Measurements from ENCODE around the gene EPHA7. TPM values are rescaled to one million over a fixed set of nuclear protein-coding genes. Genes with fewer than 3 reads are reported as not detected.

EPHA7 gene
- total and polyA plus RNA-seq, 2 experiments from 2014 or later = 6.9 to 19.2 TPM

DNA sequence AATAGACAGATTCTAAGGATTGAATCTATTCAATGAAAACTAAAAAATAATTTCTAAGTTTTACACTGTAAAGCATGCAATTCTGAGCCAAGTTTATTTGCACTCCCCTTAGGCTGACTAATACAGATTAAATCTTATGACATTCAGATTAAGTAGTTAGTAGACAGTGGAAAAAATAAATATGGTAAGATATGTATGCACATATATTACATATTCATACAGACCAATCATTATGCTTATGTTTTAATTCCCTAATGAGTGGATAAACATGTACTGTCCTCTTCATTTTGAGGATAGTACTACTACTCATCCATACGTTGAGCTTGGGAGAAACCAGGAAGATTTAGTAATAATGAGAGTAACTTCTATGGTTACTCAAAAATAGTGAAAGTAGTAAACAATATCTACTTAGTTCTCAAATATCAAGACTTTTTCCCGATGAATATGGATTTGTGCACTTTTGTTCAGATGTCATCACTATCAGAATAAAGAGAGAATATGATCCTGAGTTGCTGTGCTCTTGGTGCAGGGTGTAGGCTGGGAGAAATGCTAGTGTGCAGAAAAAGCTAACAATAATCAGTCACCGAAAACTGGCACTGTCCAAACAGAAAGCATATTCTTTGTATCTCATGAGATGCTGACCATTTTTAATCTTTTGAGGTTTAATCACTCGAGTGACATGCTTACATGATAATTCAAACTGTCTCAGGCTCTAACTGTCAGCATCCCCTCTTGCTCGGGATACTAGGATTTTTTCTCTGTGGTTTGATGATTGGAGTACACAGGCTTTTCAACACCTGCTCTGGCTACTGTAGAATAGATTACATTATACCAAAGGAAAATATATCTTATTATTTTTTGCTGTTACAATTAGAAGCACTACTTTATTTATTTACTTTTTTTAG, 111.6 kb downstream of the EPHA7 start:
- no peak for DNase-seq (ENCODE audit: low spot score)
- TF ChIP-seq EZH2 (IDR thresholded peaks at IDR 0.05; ENCODE audit: borderline replicate concordance) = no peak
- no peak for TF ChIP-seq EZH2phosphoT487 (IDR thresholded peaks at IDR 0.05; ENCODE audit: low read depth, severe bottlenecking, unreplicated experiment)
- TF ChIP-seq, protein P1, sequence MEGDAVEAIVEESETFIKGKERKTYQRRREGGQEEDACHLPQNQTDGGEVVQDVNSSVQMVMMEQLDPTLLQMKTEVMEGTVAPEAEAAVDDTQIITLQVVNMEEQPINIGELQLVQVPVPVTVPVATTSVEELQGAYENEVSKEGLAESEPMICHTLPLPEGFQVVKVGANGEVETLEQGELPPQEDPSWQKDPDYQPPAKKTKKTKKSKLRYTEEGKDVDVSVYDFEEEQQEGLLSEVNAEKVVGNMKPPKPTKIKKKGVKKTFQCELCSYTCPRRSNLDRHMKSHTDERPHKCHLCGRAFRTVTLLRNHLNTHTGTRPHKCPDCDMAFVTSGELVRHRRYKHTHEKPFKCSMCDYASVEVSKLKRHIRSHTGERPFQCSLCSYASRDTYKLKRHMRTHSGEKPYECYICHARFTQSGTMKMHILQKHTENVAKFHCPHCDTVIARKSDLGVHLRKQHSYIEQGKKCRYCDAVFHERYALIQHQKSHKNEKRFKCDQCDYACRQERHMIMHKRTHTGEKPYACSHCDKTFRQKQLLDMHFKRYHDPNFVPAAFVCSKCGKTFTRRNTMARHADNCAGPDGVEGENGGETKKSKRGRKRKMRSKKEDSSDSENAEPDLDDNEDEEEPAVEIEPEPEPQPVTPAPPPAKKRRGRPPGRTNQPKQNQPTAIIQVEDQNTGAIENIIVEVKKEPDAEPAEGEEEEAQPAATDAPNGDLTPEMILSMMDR (IDR thresholded peaks at IDR 0.05; ENCODE audit: poor library complexity) = no peak
- Histone ChIP-seq H3K4me1 (ENCODE audit: insufficient read depth) (no peaks in the 10 kb centered on the region), H2AFZ (no peak overlapping the region), H3K27ac (no peak overlapping the region), H3K9me2 (replicated peaks; ENCODE audit: insufficient read depth) (no peaks in the 10 kb centered on the region), H3K79me2 (no peaks in the 10 kb centered on the region), H3K27me3 (no peaks in the 10 kb centered on the region), H3K9me3 (ENCODE audit: low read depth) (no peaks in the 10 kb centered on the region), H3K36me3 (replicated peaks; ENCODE audit: insufficient read depth, low read depth) (no peaks in the 10 kb centered on the region), H4K20me1 (ENCODE audit: insufficient read depth, poor library complexity, severe bottlenecking) (no peaks in the 10 kb centered on the region), H3K4me2 (no peak overlapping the region), H3K4me3 (no peak overlapping the region)
- 87% methylated on average over 5 of the region's 5 CpGs for WGBS (ENCODE audit: low lambda C conversion rate, missing lambda C conversion rate)

DNA sequence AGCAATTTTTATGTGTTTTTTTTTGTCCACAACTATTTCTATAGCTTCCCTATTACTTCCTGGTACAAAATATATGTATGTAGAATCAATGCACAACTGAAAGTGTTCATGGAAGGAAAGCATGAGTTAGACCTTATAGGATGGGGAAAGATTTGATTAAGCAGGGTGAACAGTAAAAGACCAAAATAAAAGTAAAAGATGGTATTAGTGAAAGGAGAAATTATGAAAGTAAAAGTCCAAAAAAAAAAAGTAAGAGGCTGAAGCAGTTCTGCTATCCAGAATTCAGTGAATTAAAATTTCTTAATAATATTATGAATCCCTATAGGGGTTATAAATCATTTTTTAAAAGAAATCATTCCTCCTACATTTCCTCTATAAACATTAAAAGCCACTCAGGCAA, 114.3 kb downstream of the EPHA7 start:
- Histone ChIP-seq H3K36me3 (replicated peaks; ENCODE audit: insufficient read depth, low read depth) (no peaks in the 10 kb centered on the region), H2AFZ (no peak overlapping the region), H3K27ac (no peak overlapping the region), H4K20me1 (ENCODE audit: insufficient read depth, poor library complexity, severe bottlenecking) (peaks cover 2% of the 10 kb centered on the region), H3K27me3 (no peaks in the 10 kb centered on the region), H3K9me2 (replicated peaks; ENCODE audit: insufficient read depth) (peaks cover 4% of the 10 kb centered on the region), H3K4me3 (no peak overlapping the region), H3K79me2 (no peaks in the 10 kb centered on the region), H3K4me1 (ENCODE audit: insufficient read depth) (no peaks in the 10 kb centered on the region), H3K4me2 (no peak overlapping the region), H3K9me3 (ENCODE audit: low read depth) (no peaks in the 10 kb centered on the region)
- no peak for TF ChIP-seq EZH2 (IDR thresholded peaks at IDR 0.05; ENCODE audit: borderline replicate concordance)
- no peak for TF ChIP-seq EZH2phosphoT487 (IDR thresholded peaks at IDR 0.05; ENCODE audit: low read depth, severe bottlenecking, unreplicated experiment)
- TF ChIP-seq, protein P1 (IDR thresholded peaks at IDR 0.05; ENCODE audit: poor library complexity) = no peak
- no peak for DNase-seq (ENCODE audit: low spot score)

DNA sequence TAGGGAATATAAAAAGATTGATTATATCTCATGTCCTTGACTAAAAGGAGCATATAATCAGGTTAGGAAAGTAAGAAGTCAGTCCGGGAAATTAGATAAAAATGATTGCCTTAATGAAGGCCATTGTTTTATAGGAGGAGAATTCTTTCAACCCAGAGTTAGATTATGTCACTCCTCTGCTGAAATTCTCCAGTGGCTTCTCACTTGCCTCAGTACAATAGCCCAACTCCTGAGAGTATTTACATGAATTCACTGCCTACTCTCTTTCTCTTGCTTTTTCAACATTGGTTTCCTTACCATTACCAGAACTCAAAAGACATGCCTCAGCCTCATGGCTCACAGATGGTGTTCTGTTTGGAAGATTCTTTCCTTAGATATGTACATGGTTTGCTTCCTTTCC, 114.9 kb downstream of the EPHA7 start:
- no peak for DNase-seq (ENCODE audit: low spot score)
- Histone ChIP-seq H3K27me3 (no peaks in the 10 kb centered on the region), H4K20me1 (ENCODE audit: insufficient read depth, poor library complexity, severe bottlenecking) (peaks cover 2% of the 10 kb centered on the region), H2AFZ (no peak overlapping the region), H3K79me2 (no peaks in the 10 kb centered on the region), H3K36me3 (replicated peaks; ENCODE audit: insufficient read depth, low read depth) (no peaks in the 10 kb centered on the region), H3K9me2 (replicated peaks; ENCODE audit: insufficient read depth) (peaks cover 4% of the 10 kb centered on the region), H3K9me3 (ENCODE audit: low read depth) (no peaks in the 10 kb centered on the region), H3K27ac (no peak overlapping the region), H3K4me1 (ENCODE audit: insufficient read depth) (no peaks in the 10 kb centered on the region), H3K4me3 (no peak overlapping the region), H3K4me2 (no peak overlapping the region)
- WGBS (ENCODE audit: low lambda C conversion rate, missing lambda C conversion rate) = 93% methylated on average over 1 of the region's 1 CpG
- TF ChIP-seq, protein P1 (IDR thresholded peaks at IDR 0.05; ENCODE audit: poor library complexity) = no peak
- TF ChIP-seq EZH2 (IDR thresholded peaks at IDR 0.05; ENCODE audit: borderline replicate concordance) (no peak), EZH2phosphoT487 (IDR thresholded peaks at IDR 0.05; ENCODE audit: low read depth, severe bottlenecking, unreplicated experiment) (no peak)

All from hepatocyte (in vitro differentiated cells).